SK-N-SH (cell line): ENCODE measurements around the gene PPP1R1C. TPM values are rescaled to one million over a fixed set of nuclear protein-coding genes. Genes with fewer than 3 reads are reported as not detected.
A peak's percentile ranks its signal among the peaks of the same experiment; 100 is the strongest.

Experiments
- CTCF ChIA-PET: fragments of 300-600, 350-600 bp; formaldehyde crosslinking; extraction: SDS; loops from one replicate; lab custom pipeline; 2021; lab: Yijun Ruan, JAX
- POLR2A ChIA-PET: fragments of 350-600 bp; sonication (Branson Sonifier 250); formaldehyde crosslinking; extraction: SDS; loops from one replicate; lab custom pipeline; 2020; ENCODE audit warnings: antibody characterized with exemption, inconsistent platforms; lab: Yijun Ruan, JAX
- DNase-seq: peaks from one replicate; pipeline ENCODE4 v3.0.0; 2012
- H2AFZ ChIP-seq: fragments of 200-600 bp; sonication (generic); 2 replicates; pipeline ENCODE4 v1.8.1; 2016; ENCODE audit warnings: antibody characterized with exemption, mild to moderate bottlenecking, low read depth
- H3F3A ChIP-seq: fragments of 200-600 bp; sonication (generic); replicated peaks from 2 replicates; pipeline ENCODE3; 2016; ENCODE audit warnings: antibody characterized with exemption, mild to moderate bottlenecking; ENCODE audit not compliant: insufficient read depth
- H3K27ac ChIP-seq, 2 experiments: fragments of 200-500 bp in 1 of 2; fragments of 200-600 bp in 1 of 2; sonication (Bioruptor generic) in 1 of 2; sonication (generic), shearing (Covaris generic) in 1 of 2; 2 replicates each; pipeline versions ENCODE4 v1.5.1 to v1.6.1; 2014 to 2016; ENCODE audit warnings: low read depth in 2 of 2, inconsistent platforms in 1 of 2, low read length in 1 of 2, mild to moderate bottlenecking in 1 of 2, mixed read lengths in 1 of 2
- H3K27me3 ChIP-seq: fragments of 200-600 bp; sonication (generic), shearing (Covaris generic); 2 replicates; pipeline ENCODE4 v1.6.1; 2016; ENCODE audit warnings: mixed run types; ENCODE audit not compliant: insufficient read depth
- H3K36me3 ChIP-seq, 2 experiments: fragments of 200-500 bp in 1 of 2; fragments of 200-600 bp in 1 of 2; sonication (Bioruptor generic) in 1 of 2; sonication (generic) in 1 of 2; replicated peaks in 1 of 2; 2 replicates each; pipeline versions ENCODE3 to v1.5.1; 2014 to 2016; ENCODE audit warnings: low read length in 1 of 2, mild to moderate bottlenecking in 1 of 2; ENCODE audit not compliant: insufficient read depth in 2 of 2, control insufficient read depth in 1 of 2
- H3K4me1 ChIP-seq, 2 experiments: fragments of 200-500 bp in 1 of 2; fragments of 200-600 bp in 1 of 2; sonication (Bioruptor generic) in 1 of 2; sonication (generic), shearing (Covaris generic) in 1 of 2; 2 replicates each; pipeline versions ENCODE4 v1.5.1 to v1.6.1; 2014 to 2016; ENCODE audit warnings: low read depth in 1 of 2, low read length in 1 of 2, mixed run types in 1 of 2; ENCODE audit not compliant: insufficient read depth in 2 of 2, control insufficient read depth in 1 of 2
- H3K4me2 ChIP-seq: fragments of 200-600 bp; sonication (generic), shearing (Covaris generic); 2 replicates; pipeline ENCODE4 v1.6.1; 2017; ENCODE audit warnings: mixed run types
- H3K4me3 ChIP-seq, 2 experiments: fragments of 200-500 bp in 1 of 2; fragments of 200-600 bp in 1 of 2; sonication (Bioruptor generic) in 1 of 2; sonication (generic), shearing (Covaris generic) in 1 of 2; 2 replicates each; pipeline versions ENCODE4 v1.5.1 to v1.8.1; 2014 to 2016; ENCODE audit warnings: low read depth in 2 of 2, inconsistent platforms in 1 of 2, low read length in 1 of 2, mild to moderate bottlenecking in 1 of 2, mixed read lengths in 1 of 2, moderate library complexity in 1 of 2
- H3K79me2 ChIP-seq: fragments of 200-600 bp; sonication (generic); 2 replicates; pipeline ENCODE4 v1.8.1; 2017; ENCODE audit warnings: mild to moderate bottlenecking; ENCODE audit not compliant: insufficient read depth
- H3K9ac ChIP-seq: fragments of 200-600 bp; sonication (generic); 2 replicates; pipeline ENCODE4 v1.6.1; 2017; ENCODE audit warnings: mixed run types
- H3K9me2 ChIP-seq: fragments of 200-600 bp; sonication (generic); 2 replicates; pipeline ENCODE4 v1.6.1; 2017; ENCODE audit warnings: mixed run types
- H3K9me3 ChIP-seq: fragments of 200-600 bp; sonication (generic); 2 replicates; pipeline ENCODE4 v1.6.1; 2017; ENCODE audit warnings: mixed run types, mild to moderate bottlenecking, moderate library complexity
- H4K20me1 ChIP-seq: fragments of 200-600 bp; sonication (generic); 2 replicates; pipeline ENCODE4 v1.6.1; 2017; ENCODE audit warnings: mild to moderate bottlenecking, mixed run types; ENCODE audit not compliant: insufficient read depth
- CHD2 ChIP-seq: fragments of 150-350 bp; IDR thresholded peaks from 2 replicates; pipeline ENCODE4 v1.6.1; 2018; ENCODE audit warnings: low read length; ENCODE audit not compliant: partially characterized antibody
- ELF1 ChIP-seq: IDR thresholded peaks from 2 replicates; pipeline ENCODE4 v1.4.0; 2012
- EP300 ChIP-seq, 2 experiments: IDR thresholded peaks; 2 replicates each; pipeline versions ENCODE4 v1.4.0 to v1.6.1; 2012; ENCODE audit warnings: borderline replicate concordance in 1 of 2, low read depth in 1 of 2, low read length in 1 of 2
- EZH2phosphoT487 ChIP-seq: fragments of 200-600 bp; sonication (generic); IDR thresholded peaks from 2 replicates; pipeline ENCODE4 v1.6.1; 2017; ENCODE audit warnings: low read depth, mixed run types, mild to moderate bottlenecking, antibody characterized with exemption, moderate library complexity, borderline replicate concordance
- FOSL2 ChIP-seq: IDR thresholded peaks from 2 replicates; pipeline ENCODE4 v1.4.0; 2012; ENCODE audit warnings: low read depth, mild to moderate bottlenecking, moderate library complexity, borderline replicate concordance
- JUND ChIP-seq: IDR thresholded peaks from 2 replicates; pipeline ENCODE4 v1.4.0; 2012
- MXI1 ChIP-seq: IDR thresholded peaks from 2 replicates; pipeline ENCODE4 v1.6.1; 2012; ENCODE audit warnings: mild to moderate bottlenecking, low read depth, low read length, improper control_type of control experiment
- NRF1 ChIP-seq: IDR thresholded peaks from 2 replicates; pipeline ENCODE4 v1.6.1; 2012; ENCODE audit warnings: low read depth, mild to moderate bottlenecking, low read length
- POLR2AphosphoS5 ChIP-seq: IDR thresholded peaks from 2 replicates; pipeline ENCODE4 v1.6.1; 2012; ENCODE audit warnings: low read depth, low read length
- RAD21 ChIP-seq: IDR thresholded peaks from 2 replicates; pipeline ENCODE4 v1.6.1; 2012; ENCODE audit warnings: mild to moderate bottlenecking, low read length
- RCOR1 ChIP-seq: fragments of 150-350 bp; IDR thresholded peaks from 2 replicates; pipeline ENCODE4 v1.6.1; 2017; ENCODE audit warnings: antibody characterized with exemption, low read length
- RXRA ChIP-seq: IDR thresholded peaks from 2 replicates; pipeline ENCODE4 v1.4.0; 2012; ENCODE audit warnings: low read depth, mild to moderate bottlenecking, borderline replicate concordance
- SMC3 ChIP-seq: IDR thresholded peaks from 2 replicates; pipeline ENCODE4 v1.6.1; 2012; ENCODE audit warnings: low read depth, low read length, improper control_type of control experiment
- TAF1 ChIP-seq: IDR thresholded peaks from 2 replicates; pipeline ENCODE4 v1.6.1; 2012; ENCODE audit warnings: low read depth, mild to moderate bottlenecking, low read length, moderate library complexity, borderline replicate concordance
- TCF12 ChIP-seq: IDR thresholded peaks from 2 replicates; pipeline ENCODE4 v1.4.0; 2012
- TEAD4 ChIP-seq: IDR thresholded peaks from 2 replicates; pipeline ENCODE4 v1.4.0; 2012; ENCODE audit warnings: mild to moderate bottlenecking, borderline replicate concordance; ENCODE audit not compliant: insufficient read depth
- YY1 ChIP-seq: IDR thresholded peaks from 2 replicates; pipeline ENCODE4 v1.4.0; 2012; ENCODE audit warnings: low read depth, mild to moderate bottlenecking
- ZBTB33 ChIP-seq: IDR thresholded peaks from 2 replicates; pipeline ENCODE4 v1.4.0; 2012; ENCODE audit warnings: low read depth, borderline replicate concordance
- WGBS: methylation state at CpG from one replicate; pipeline ENCODE4 v1.1.6; 2017; ENCODE audit warnings: low lambda C conversion rate; 5-methylcytosine and 5-hydroxymethylcytosine counted together
- polyA plus RNA-seq, 3 experiments: library from polyadenylated mRNA; depleted of rRNA; stranded (reverse); fragments of >200 nt; gene quantifications; 2 replicates each; pipeline ENCODE4 v1.2.3, GENCODE V29; 2012
- TF ChIP-seq, protein P1 (sequence below): IDR thresholded peaks from 2 replicates; pipeline ENCODE4 v1.4.0; 2012; ENCODE audit warnings: low read depth
- TF ChIP-seq, protein P2 (sequence below): IDR thresholded peaks from 2 replicates; pipeline ENCODE4 v1.4.0; 2012; ENCODE audit warnings: low read depth, borderline replicate concordance
- TF ChIP-seq, protein P3 (sequence below): fragments of 150-350 bp; IDR thresholded peaks from 2 replicates; pipeline ENCODE4 v1.6.1; 2017; ENCODE audit warnings: antibody characterized with exemption, low read length, low read depth, borderline replicate concordance
- TF ChIP-seq, protein P4 (sequence below): IDR thresholded peaks from 2 replicates; pipeline ENCODE4 v1.6.1; 2012; ENCODE audit warnings: mild to moderate bottlenecking, low read depth, low read length, moderate library complexity

The PPP1R1C gene
- polyA plus RNA-seq, 1 of the 3 experiments (the other 2 are of a cell fraction) = 0.41 TPM

GRCh38 chr2:182069416-182069815 is 83.8 kb downstream of the PPP1R1C start:
- Histone ChIP-seq H4K20me1 (no peaks in the 10 kb centered on the region), H3K9me3 (no peaks in the 10 kb centered on the region), H3F3A (peaks cover 12% of the 10 kb centered on the region), H3K36me3 (no peaks in the 10 kb centered on the region), H3K4me2 (no peak overlapping the region), H3K27me3 (no peaks in the 10 kb centered on the region), H3K9ac (no peak overlapping the region), H3K79me2 (no peaks in the 10 kb centered on the region), H3K4me3 (no peak overlapping the region), H2AFZ (no peak overlapping the region), H3K4me1 (peaks cover 16 to 24% of the 10 kb centered on the region in 2 experiments), H3K27ac (no peak overlapping the region), H3K9me2 (no peaks in the 10 kb centered on the region)
- ChIA-PET POLR2A (no interaction called here), CTCF (no interaction called here)
- TF ChIP-seq TEAD4 (no peak), RCOR1 (0 out of 2 replicates have a peak, but pooled peaks have one; percentile 33), RAD21 (no peak), JUND (no peak), FOSL2 (no peak), TCF12 (peak; percentile 7; the same call in 1 of the 2 replicates), ZBTB33 (no peak), MXI1 (no peak), RXRA (no peak), EP300 (IDR thresholded peaks at IDR 0.05; ENCODE audit: borderline replicate concordance in 1 of 2, low read depth in 1 of 2, low read length in 1 of 2) (peak in 1 of 2 experiments; percentile 68; a peak in 2 of 4 replicates), TAF1 (no peak), CHD2 (peak; percentile 16), ELF1 (no peak)
- TF ChIP-seq, protein P1, sequence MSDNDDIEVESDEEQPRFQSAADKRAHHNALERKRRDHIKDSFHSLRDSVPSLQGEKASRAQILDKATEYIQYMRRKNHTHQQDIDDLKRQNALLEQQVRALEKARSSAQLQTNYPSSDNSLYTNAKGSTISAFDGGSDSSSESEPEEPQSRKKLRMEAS = no peak
- DNase-seq = peak; percentile 3

GRCh38 chr2:182069908-182070307 is 84.3 kb downstream of the PPP1R1C start:
- Histone ChIP-seq H3F3A (peaks cover 12% of the 10 kb centered on the region), H3K4me2 (no peak overlapping the region), H2AFZ (no peak overlapping the region), H3K36me3 (no peaks in the 10 kb centered on the region), H3K9me2 (no peaks in the 10 kb centered on the region), H3K9me3 (no peaks in the 10 kb centered on the region), H3K79me2 (no peaks in the 10 kb centered on the region), H3K4me1 (peaks cover 16 to 20% of the 10 kb centered on the region in 2 experiments), H4K20me1 (no peaks in the 10 kb centered on the region), H3K27me3 (no peaks in the 10 kb centered on the region), H3K9ac (no peak overlapping the region), H3K27ac (no peak overlapping the region), H3K4me3 (no peak overlapping the region)
- 83% methylated on average over 2 of the region's 2 CpGs for WGBS
- CTCF ChIA-PET = no interaction called here
- peak; percentile 5 for DNase-seq
- POLR2A ChIA-PET = no interaction called here
- TF ChIP-seq YY1 = no peak
- TF ChIP-seq RCOR1 = no peak
- no peak for TF ChIP-seq NRF1
- no peak for TF ChIP-seq EZH2phosphoT487
- no peak for TF ChIP-seq SMC3
- TF ChIP-seq ELF1 = no peak
- TF ChIP-seq, protein P2, sequence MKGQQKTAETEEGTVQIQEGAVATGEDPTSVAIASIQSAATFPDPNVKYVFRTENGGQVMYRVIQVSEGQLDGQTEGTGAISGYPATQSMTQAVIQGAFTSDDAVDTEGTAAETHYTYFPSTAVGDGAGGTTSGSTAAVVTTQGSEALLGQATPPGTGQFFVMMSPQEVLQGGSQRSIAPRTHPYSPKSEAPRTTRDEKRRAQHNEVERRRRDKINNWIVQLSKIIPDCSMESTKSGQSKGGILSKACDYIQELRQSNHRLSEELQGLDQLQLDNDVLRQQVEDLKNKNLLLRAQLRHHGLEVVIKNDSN = no peak
- TF ChIP-seq RXRA = no peak
- TF ChIP-seq, protein P3, sequence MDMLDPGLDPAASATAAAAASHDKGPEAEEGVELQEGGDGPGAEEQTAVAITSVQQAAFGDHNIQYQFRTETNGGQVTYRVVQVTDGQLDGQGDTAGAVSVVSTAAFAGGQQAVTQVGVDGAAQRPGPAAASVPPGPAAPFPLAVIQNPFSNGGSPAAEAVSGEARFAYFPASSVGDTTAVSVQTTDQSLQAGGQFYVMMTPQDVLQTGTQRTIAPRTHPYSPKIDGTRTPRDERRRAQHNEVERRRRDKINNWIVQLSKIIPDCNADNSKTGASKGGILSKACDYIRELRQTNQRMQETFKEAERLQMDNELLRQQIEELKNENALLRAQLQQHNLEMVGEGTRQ = no peak
- no peak for TF ChIP-seq MXI1
- no peak for TF ChIP-seq POLR2AphosphoS5
- TF ChIP-seq TEAD4 = no peak
- TF ChIP-seq TCF12 = no peak
- TF ChIP-seq, protein P4, sequence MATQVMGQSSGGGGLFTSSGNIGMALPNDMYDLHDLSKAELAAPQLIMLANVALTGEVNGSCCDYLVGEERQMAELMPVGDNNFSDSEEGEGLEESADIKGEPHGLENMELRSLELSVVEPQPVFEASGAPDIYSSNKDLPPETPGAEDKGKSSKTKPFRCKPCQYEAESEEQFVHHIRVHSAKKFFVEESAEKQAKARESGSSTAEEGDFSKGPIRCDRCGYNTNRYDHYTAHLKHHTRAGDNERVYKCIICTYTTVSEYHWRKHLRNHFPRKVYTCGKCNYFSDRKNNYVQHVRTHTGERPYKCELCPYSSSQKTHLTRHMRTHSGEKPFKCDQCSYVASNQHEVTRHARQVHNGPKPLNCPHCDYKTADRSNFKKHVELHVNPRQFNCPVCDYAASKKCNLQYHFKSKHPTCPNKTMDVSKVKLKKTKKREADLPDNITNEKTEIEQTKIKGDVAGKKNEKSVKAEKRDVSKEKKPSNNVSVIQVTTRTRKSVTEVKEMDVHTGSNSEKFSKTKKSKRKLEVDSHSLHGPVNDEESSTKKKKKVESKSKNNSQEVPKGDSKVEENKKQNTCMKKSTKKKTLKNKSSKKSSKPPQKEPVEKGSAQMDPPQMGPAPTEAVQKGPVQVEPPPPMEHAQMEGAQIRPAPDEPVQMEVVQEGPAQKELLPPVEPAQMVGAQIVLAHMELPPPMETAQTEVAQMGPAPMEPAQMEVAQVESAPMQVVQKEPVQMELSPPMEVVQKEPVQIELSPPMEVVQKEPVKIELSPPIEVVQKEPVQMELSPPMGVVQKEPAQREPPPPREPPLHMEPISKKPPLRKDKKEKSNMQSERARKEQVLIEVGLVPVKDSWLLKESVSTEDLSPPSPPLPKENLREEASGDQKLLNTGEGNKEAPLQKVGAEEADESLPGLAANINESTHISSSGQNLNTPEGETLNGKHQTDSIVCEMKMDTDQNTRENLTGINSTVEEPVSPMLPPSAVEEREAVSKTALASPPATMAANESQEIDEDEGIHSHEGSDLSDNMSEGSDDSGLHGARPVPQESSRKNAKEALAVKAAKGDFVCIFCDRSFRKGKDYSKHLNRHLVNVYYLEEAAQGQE = no peak
